C4-2B (cell line): Measurements from ENCODE around the gene XCL2.

Source experiments
- CTCF ChIP-seq: fragments of 450-650 bp; conservative IDR thresholded peaks from 2 replicates; pipeline ENCODE4 v1.5.1; 2017; ENCODE audit warnings: mild to moderate bottlenecking
- ZFX ChIP-seq: fragments of 450-650 bp; IDR thresholded peaks from 2 replicates; pipeline ENCODE4 v1.6.1; 2017

- TF ChIP-seq CTCF, result no peak
- no peak for TF ChIP-seq ZFX
Measured at GRCh38 chr1:168583571-168583970, 39.8 kb upstream of the XCL2 start.
